ENCODE data around the gene SLC18A3.

GRCh38 chr10:49595713-49596492 lies 14.2 kb upstream of the SLC18A3 start:
- no peak for TF ChIP-seq EP300 (IDR thresholded peaks at IDR 0.05; ENCODE audit: borderline replicate concordance)
- TF ChIP-seq, protein P1, sequence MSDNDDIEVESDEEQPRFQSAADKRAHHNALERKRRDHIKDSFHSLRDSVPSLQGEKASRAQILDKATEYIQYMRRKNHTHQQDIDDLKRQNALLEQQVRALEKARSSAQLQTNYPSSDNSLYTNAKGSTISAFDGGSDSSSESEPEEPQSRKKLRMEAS (IDR thresholded peaks at IDR 0.05), result no peak
- TF ChIP-seq CEBPB (IDR thresholded peaks at IDR 0.05), result no peak
- TF ChIP-seq YY1 (IDR thresholded peaks at IDR 0.05; ENCODE audit: low read depth), result no peak
- TF ChIP-seq CREB1 (IDR thresholded peaks at IDR 0.05; ENCODE audit: low read depth), result no peak
- TF ChIP-seq FOXM1 (IDR thresholded peaks at IDR 0.05; ENCODE audit: borderline replicate concordance, low read depth), result no peak
